ENCODE results near the gene ZSWIM1.

ZSWIM1 gene

GRCh38 chr20:45917790-45918141 is 36.7 kb downstream of the ZSWIM1 start:
- no peak for TF ChIP-seq CEBPB (IDR thresholded peaks at IDR 0.05)
- no peak for TF ChIP-seq EP300 (IDR thresholded peaks at IDR 0.05; ENCODE audit: borderline replicate concordance)
- TF ChIP-seq TCF12 (IDR thresholded peaks at IDR 0.05; ENCODE audit: low read depth) = no peak
- TF ChIP-seq FOXM1 (IDR thresholded peaks at IDR 0.05; ENCODE audit: borderline replicate concordance, low read depth) = no peak
- TF ChIP-seq NFIC (IDR thresholded peaks at IDR 0.05) = no peak
- no peak for TF ChIP-seq REST (IDR thresholded peaks at IDR 0.05; ENCODE audit: low read depth)
- no peak for TF ChIP-seq RAD21 (IDR thresholded peaks at IDR 0.05; ENCODE audit: low read depth)
- no peak for TF ChIP-seq YY1 (IDR thresholded peaks at IDR 0.05; ENCODE audit: low read depth)
- no peak for TF ChIP-seq MAX (IDR thresholded peaks at IDR 0.05)
- TF ChIP-seq TEAD4 (IDR thresholded peaks at IDR 0.05) = no peak
- TF ChIP-seq CREB1 (IDR thresholded peaks at IDR 0.05; ENCODE audit: low read depth) = no peak
- no peak for TF ChIP-seq ZBTB7A (IDR thresholded peaks at IDR 0.05; ENCODE audit: low read depth)

- TF ChIP-seq ZBTB7A (IDR thresholded peaks at IDR 0.05; ENCODE audit: low read depth) (no peak), CEBPB (IDR thresholded peaks at IDR 0.05) (no peak), EP300 (IDR thresholded peaks at IDR 0.05; ENCODE audit: borderline replicate concordance) (no peak), RAD21 (IDR thresholded peaks at IDR 0.05; ENCODE audit: low read depth) (no peak), EGR1 (IDR thresholded peaks at IDR 0.05) (no peak), USF1 (IDR thresholded peaks at IDR 0.05) (no peak), REST (IDR thresholded peaks at IDR 0.05; ENCODE audit: low read depth) (no peak), MAX (IDR thresholded peaks at IDR 0.05) (no peak), TEAD4 (IDR thresholded peaks at IDR 0.05) (no peak), TAF1 (IDR thresholded peaks at IDR 0.05; ENCODE audit: low read depth) (no peak), NFIC (IDR thresholded peaks at IDR 0.05) (no peak), CREB1 (IDR thresholded peaks at IDR 0.05; ENCODE audit: low read depth) (no peak), TCF12 (IDR thresholded peaks at IDR 0.05; ENCODE audit: low read depth) (no peak), FOXM1 (IDR thresholded peaks at IDR 0.05; ENCODE audit: borderline replicate concordance, low read depth) (no peak), YY1 (IDR thresholded peaks at IDR 0.05; ENCODE audit: low read depth) (no peak)
Observed at GRCh38 chr20:45918182-45918737, 37.2 kb downstream of the ZSWIM1 start.

GRCh38 chr20:45918779-45919537 is 37.9 kb downstream of the ZSWIM1 start:
- TF ChIP-seq EP300 (IDR thresholded peaks at IDR 0.05; ENCODE audit: borderline replicate concordance) (no peak), MAX (IDR thresholded peaks at IDR 0.05) (no peak)

- no peak for TF ChIP-seq EP300 (IDR thresholded peaks at IDR 0.05; ENCODE audit: borderline replicate concordance)
- TF ChIP-seq TEAD4 (IDR thresholded peaks at IDR 0.05) = no peak
Observed at GRCh38 chr20:45919542-45920399, 38.7 kb downstream of the ZSWIM1 start.

GRCh38 chr20:45920462-45921336 is 39.7 kb downstream of the ZSWIM1 start:
- TF ChIP-seq NFIC (IDR thresholded peaks at IDR 0.05) (no peak), USF1 (IDR thresholded peaks at IDR 0.05) (no peak), TEAD4 (IDR thresholded peaks at IDR 0.05) (no peak), RAD21 (IDR thresholded peaks at IDR 0.05; ENCODE audit: low read depth) (no peak), REST (IDR thresholded peaks at IDR 0.05; ENCODE audit: low read depth) (no peak), YY1 (IDR thresholded peaks at IDR 0.05; ENCODE audit: low read depth) (no peak), TAF1 (IDR thresholded peaks at IDR 0.05; ENCODE audit: low read depth) (no peak), MAX (IDR thresholded peaks at IDR 0.05) (no peak), EGR1 (IDR thresholded peaks at IDR 0.05) (no peak), CEBPB (IDR thresholded peaks at IDR 0.05) (no peak), ZBTB7A (IDR thresholded peaks at IDR 0.05; ENCODE audit: low read depth) (no peak), TCF12 (IDR thresholded peaks at IDR 0.05; ENCODE audit: low read depth) (no peak), EP300 (IDR thresholded peaks at IDR 0.05; ENCODE audit: borderline replicate concordance) (no peak)
